Omental fat pad (tissue), 4 donors: Measurements from ENCODE around the gene PRRT1. TPM values are rescaled to one million over a fixed set of nuclear protein-coding genes. Genes with fewer than 3 reads are reported as not detected.

ENCODE experiments used
- ATAC-seq: fragments of 150-250 bp; one replicate; pipeline ENCODE4 v1.9.1; 2016; ENCODE audit warnings: mild to moderate bottlenecking, moderate library complexity; ENCODE audit not compliant: low FRiP score
- DNase-seq: peaks from one replicate; pipeline ENCODE4 v3.0.0-alpha.2; 2019; ENCODE audit warnings: low spot score
- CTCF ChIP-seq, 3 donors: fragments of 450-650 bp; IDR thresholded peaks; one replicate each; pipeline ENCODE4 v1.5.1; 2016 to 2017; ENCODE audit warnings: antibody characterized with exemption in 3 of 3, mild to moderate bottlenecking in 3 of 3, moderate library complexity in 2 of 3
- total RNA-seq, 4 donors: library from RNA; depleted of rRNA; stranded (reverse); fragments of >200 nt; gene quantifications; one replicate each; pipeline ENCODE4 v1.1.0, GENCODE V29; 2016

The PRRT1 gene
- total RNA-seq, 4 donors from 2014 or later: 0.24 to 1.0 (median 0.34) TPM

GRCh38 chr6:32175711-32176475 is 24.2 kb upstream of the PRRT1 start, which contains the start of gene AGPAT1:
Gene AGPAT1, minus strand, starts transcription at chr6:32176084. Its CDS starts 4,588 bp downstream, at chr6:32171496.
- DNase-seq (peak; percentile 94), ATAC-seq (peak; percentile 58)
- no peak for TF ChIP-seq CTCF (IDR thresholded peaks at IDR 0.05)

GRCh38 chr6:32175322-32175710 is 23.6 kb upstream of the PRRT1 start:
- DNase-seq (no peak), ATAC-seq (no peak)
- no peak for TF ChIP-seq CTCF (IDR thresholded peaks at IDR 0.05)

GRCh38 chr6:32174416-32174815 is 22.7 kb upstream of the PRRT1 start:
- no peak for TF ChIP-seq CTCF (IDR thresholded peaks at IDR 0.05)
- DNase-seq (no peak), ATAC-seq (no peak)

- DNase-seq (no peak), ATAC-seq (no peak)
- no peak for TF ChIP-seq CTCF (IDR thresholded peaks at IDR 0.05)
These were observed 21.4 kb upstream of the PRRT1 start for GRCh38 chr6:32173051-32173727.

- no peak for TF ChIP-seq CTCF (IDR thresholded peaks at IDR 0.05)
- no peak for DNase-seq
- no peak for ATAC-seq
These were observed 19.5 kb upstream of the PRRT1 start for GRCh38 chr6:32171234-32171633.

GRCh38 chr6:32170294-32170693 is 18.6 kb upstream of the PRRT1 start:
- DNase-seq (no peak), ATAC-seq (no peak)
- TF ChIP-seq CTCF (IDR thresholded peaks at IDR 0.05): no peak
